ENCODE measurements around the gene LAMB2. TPM values are rescaled to one million over a fixed set of nuclear protein-coding genes. Genes with fewer than 3 reads are reported as not detected.
A peak's percentile ranks its signal among the peaks of the same experiment; 100 is the strongest.

LAMB2 gene
- total and polyA plus RNA-seq, 2 of the 8 experiments (the other 6 are each of a cell fraction or from before 2014, with no cell fraction given): 112 to 153 TPM

DNA sequence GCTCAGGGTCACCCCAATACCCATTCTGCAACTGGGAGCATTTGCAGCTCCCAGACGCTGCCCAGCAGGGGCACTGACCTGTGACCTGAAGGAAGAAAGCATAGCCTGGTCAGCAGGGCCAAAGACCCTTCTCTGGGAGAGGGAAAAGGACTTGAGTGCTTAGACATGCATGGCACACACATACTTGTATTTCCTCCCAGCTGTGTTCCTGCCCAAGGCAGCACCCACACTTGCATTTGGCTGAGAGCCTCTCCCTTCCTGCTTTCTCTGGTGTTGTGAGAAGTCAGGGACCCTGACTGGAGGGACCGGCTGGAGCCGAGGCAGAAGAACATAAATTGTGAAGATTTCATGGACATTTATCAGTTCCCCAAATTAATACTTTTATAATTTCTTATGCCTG lies 7.2 kb upstream of the LAMB2 start:
- no peak overlapping the region for H3K4ac ChIP-seq (replicated peaks; ENCODE audit: insufficient read length, low read depth, low read length)
- H3K4me3 ChIP-seq (ENCODE audit: extremely low read depth in 1 of 4, insufficient read depth in 2 of 4, low read depth in 3 of 4, low read length in 4 of 4): no peak overlapping the region
- H3K14ac ChIP-seq (ENCODE audit: insufficient read length): no peak overlapping the region
- H4K20me1 ChIP-seq (replicated peaks in 1 of 2; ENCODE audit: control insufficient read depth in 1 of 2, insufficient read depth in 2 of 2, low read length in 2 of 2): peaks cover 0 to 1% of the 10 kb centered on the region in 2 experiments
- no peaks in the 10 kb centered on the region for H3K79me1 ChIP-seq (ENCODE audit: low read depth, low read length)
- no peaks in the 10 kb centered on the region for H3K4me1 ChIP-seq (replicated peaks in 1 of 4; ENCODE audit: control insufficient read depth in 3 of 4, insufficient read depth in 4 of 4, low read length in 3 of 4)
- H3K79me2 ChIP-seq (ENCODE audit: control insufficient read depth in 1 of 2, insufficient read depth in 2 of 2, low read length in 2 of 2): no peaks in the 10 kb centered on the region
- WGBS, 2 experiments (ENCODE audit: extremely low coverage in 1 of 2, insufficient coverage in 1 of 2, insufficient read length in 1 of 2, insufficient replicate concordance in 2 of 2, low coverage in 1 of 2, low lambda C conversion rate in 2 of 2, missing lambda C conversion rate in 1 of 2): 69% methylated on average over 3 of the region's 3 CpGs; no CpG with 5 or more reads in 1 of the 2 experiments
- H2BK15ac ChIP-seq (ENCODE audit: low read length): 0 out of 2 replicates have a peak overlapping the region, but pooled peaks have one; percentile 61
- no peak overlapping the region for H2BK20ac ChIP-seq (ENCODE audit: low read length)
- ChIA-PET CTCF (ENCODE audit: partially characterized antibody) (interaction anchor here (1.2 kb wide), 1 partner anchor 19 kb away, joined by 3 read pairs; the partner anchor contains the start of gene USP19), POLR2A (ENCODE audit: partially characterized antibody) (interaction anchor here (0.6 to 1.8 kb wide), 3 partner anchors 10 to 340 kb away, joined by 3 to 4 read pairs (median 4); no protein-coding TSS in a partner anchor)
- H2AFZ ChIP-seq (ENCODE audit: low read length): no peak overlapping the region
- H3K18ac ChIP-seq (ENCODE audit: extremely low read depth, low read length): no peak overlapping the region
- H4K8ac ChIP-seq (ENCODE audit: extremely low read depth, insufficient read depth, low read length): no peak overlapping the region
- H4K91ac ChIP-seq (replicated peaks; ENCODE audit: insufficient read length, low read length): no peak overlapping the region
- H3K23me2 ChIP-seq (ENCODE audit: low read depth, low read length): no peaks in the 10 kb centered on the region
- no peak overlapping the region for H3K56ac ChIP-seq (replicated peaks; ENCODE audit: insufficient read length, low read depth, low read length)
- peaks cover 4 to 8% of the 10 kb centered on the region in 2 experiments for H3K9me3 ChIP-seq (ENCODE audit: insufficient read depth in 2 of 2, low read depth in 1 of 2, low read length in 1 of 2)
- H3K27me3 ChIP-seq (replicated peaks in 1 of 4; ENCODE audit: control insufficient read depth in 3 of 4, extremely low read depth in 1 of 4, insufficient read depth in 3 of 4, low read length in 3 of 4): no peaks in the 10 kb centered on the region; a peak in 2 of 7 replicates
- no peak overlapping the region for H4K5ac ChIP-seq (ENCODE audit: insufficient read length, low read depth, low read length)
- H2BK5ac ChIP-seq (ENCODE audit: low read depth, low read length): no peak overlapping the region
- H2BK120ac ChIP-seq (replicated peaks; ENCODE audit: low read depth, low read length): no peak overlapping the region
- no peak overlapping the region; the same call in 1 of the 2 replicates for H2BK12ac ChIP-seq (ENCODE audit: low read depth, low read length)
- no peaks in the 10 kb centered on the region for H3K36me3 ChIP-seq (ENCODE audit: control insufficient read depth in 2 of 4, insufficient read depth in 4 of 4, low read length in 3 of 4)
- no peak overlapping the region for H3K23ac ChIP-seq (ENCODE audit: insufficient read length)
- no peak overlapping the region for H3K9ac ChIP-seq (replicated peaks in 1 of 4; ENCODE audit: extremely low read depth in 1 of 4, low read depth in 3 of 4, low read length in 3 of 4)
- DNase-seq (ENCODE audit: low read depth in 1 of 2, low spot score in 2 of 2) (no peak), FAIRE-seq (no peak)
- no peak overlapping the region for H3K27ac ChIP-seq (ENCODE audit: low read depth, low read length)
- TF ChIP-seq SIN3A (conservative IDR thresholded peaks at IDR 0.05 in 1 of 2, IDR thresholded peaks at IDR 0.05 in 1 of 2; ENCODE audit: low read depth in 1 of 2, low read length in 2 of 2): no peak
- no peak for TF ChIP-seq EGR1 (IDR thresholded peaks at IDR 0.05; ENCODE audit: borderline replicate concordance, low read depth, low read length)
- no peak for TF ChIP-seq SAP30 (IDR thresholded peaks at IDR 0.05; ENCODE audit: insufficient read depth, insufficient replicate concordance, low read length)
- TF ChIP-seq JUN (IDR thresholded peaks at IDR 0.05; ENCODE audit: low read depth, low read length): no peak
- no peak for TF ChIP-seq CEBPB (IDR thresholded peaks at IDR 0.05; ENCODE audit: low read depth, low read length)
- TF ChIP-seq HDAC2 (IDR thresholded peaks at IDR 0.05; ENCODE audit: borderline replicate concordance in 1 of 2, low read depth in 2 of 2, low read length in 2 of 2): no peak
- no peak for TF ChIP-seq EP300 (IDR thresholded peaks at IDR 0.05; ENCODE audit: borderline replicate concordance in 1 of 2, low read depth in 2 of 2, low read length in 2 of 2)
- no peak for TF ChIP-seq RNF2 (IDR thresholded peaks at IDR 0.05; ENCODE audit: borderline replicate concordance, low read depth, low read length, missing control alignments, poor library complexity, severe bottlenecking)
- no peak overlapping the region for H3K4me2 ChIP-seq (ENCODE audit: insufficient read depth in 1 of 2, low read depth in 2 of 2, low read length in 2 of 2)
- H2AK5ac ChIP-seq (ENCODE audit: low read depth, low read length): no peak overlapping the region
